AG09309 (cell line): Measurements from ENCODE around the gene ADGRD1.

Experiments used
- DNase-seq: peaks from one replicate; pipeline ENCODE4 v3.0.0-alpha.2; 2010; ENCODE audit warnings: low read depth
- H3K4me3 ChIP-seq: 2 replicates; pipeline ENCODE4 v1.5.1; 2011; ENCODE audit warnings: mild to moderate bottlenecking, low read depth, low read length, moderate library complexity; ENCODE audit not compliant: control insufficient read depth
- CTCF ChIP-seq: IDR thresholded peaks from 2 replicates; pipeline ENCODE4 v1.5.1; 2011; ENCODE audit warnings: mild to moderate bottlenecking, low read depth, low read length, inconsistent platforms; ENCODE audit not compliant: insufficient read depth, control insufficient read depth; ENCODE audit errors: missing control alignments

The ADGRD1 gene

GRCh38 chr12:130960787-130961186 lies 7.1 kb downstream of the ADGRD1 start:
- no peak for TF ChIP-seq CTCF
- no peak overlapping the region for H3K4me3 ChIP-seq
- no peak for DNase-seq

- no peak overlapping the region for H3K4me3 ChIP-seq
- TF ChIP-seq CTCF, result no peak
- DNase-seq, result no peak
These were observed 8.3 kb downstream of the ADGRD1 start for GRCh38 chr12:130961921-130962451.

- no peak for DNase-seq
- no peak overlapping the region for H3K4me3 ChIP-seq
- TF ChIP-seq CTCF, result no peak
These were observed 11.5 kb downstream of the ADGRD1 start for GRCh38 chr12:130965214-130965613.

- no peak for DNase-seq
- H3K4me3 ChIP-seq, result no peak overlapping the region
- TF ChIP-seq CTCF, result no peak
These were observed 12.0 kb downstream of the ADGRD1 start for GRCh38 chr12:130965668-130966067.

DNA sequence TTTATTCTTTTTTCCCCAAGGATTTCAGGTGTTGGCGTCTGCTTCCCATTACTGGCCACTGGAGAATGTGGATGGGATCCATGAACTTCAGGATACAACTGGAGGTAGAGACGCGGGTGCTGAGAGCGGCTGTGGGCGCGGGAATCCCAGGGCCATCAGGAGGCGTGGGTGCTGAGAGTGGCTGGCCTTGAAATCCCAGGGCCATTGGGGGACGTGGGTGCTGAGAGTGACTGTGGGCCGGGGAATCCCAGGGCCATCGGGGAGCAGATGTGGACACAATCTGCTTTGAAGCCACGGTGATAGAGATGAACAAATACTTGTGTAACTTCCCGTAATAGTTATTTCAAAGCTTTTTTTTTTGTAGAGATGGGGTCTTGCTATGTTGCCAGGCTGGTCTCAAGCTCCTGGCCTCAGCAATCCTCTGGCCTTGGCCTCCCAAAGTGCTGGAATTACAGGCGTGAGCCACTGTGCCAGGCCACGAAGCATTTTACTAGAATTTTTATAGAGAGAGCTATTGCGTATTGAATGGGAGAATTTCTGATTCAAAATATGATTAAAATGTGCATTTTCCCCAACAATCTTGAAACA lies 12.8 kb downstream of the ADGRD1 start:
- DNase-seq, result no peak
- no peak for TF ChIP-seq CTCF
- no peak overlapping the region for H3K4me3 ChIP-seq

GRCh38 chr12:130967636-130968035 lies 13.9 kb downstream of the ADGRD1 start:
- no peak for TF ChIP-seq CTCF
- DNase-seq, result no peak
- H3K4me3 ChIP-seq, result no peak overlapping the region
